ENCODE results near the gene COX7A2L.

GRCh38 chr2:42329736-42330135 is 31.3 kb downstream of the COX7A2L start:
- TF ChIP-seq CTCF (IDR thresholded peaks at IDR 0.05; ENCODE audit: insufficient read depth, low read length, poor library complexity, severe bottlenecking) (no peak), EZH2phosphoT487 (conservative IDR thresholded peaks at IDR 0.05; ENCODE audit: low read length) (no peak)

Data from SU-DHL-6 (cell line).